Keratinocyte (primary cell): ENCODE data around the gene TSPEAR.

ENCODE experiments used
- CTCF ChIP-seq, 3 experiments: IDR thresholded peaks in 1 of 3; conservative IDR thresholded peaks in 1 of 3; optimal IDR thresholded peaks in 1 of 3; 2 replicates in 2 of 3; 3 replicates in 1 of 3; pipeline versions ENCODE3 to v1.5.1; 2011; ENCODE audit warnings: low read length in 3 of 3, mild to moderate bottlenecking in 3 of 3, moderate library complexity in 2 of 3, control low read depth in 1 of 3, inconsistent platforms in 1 of 3; ENCODE audit not compliant: insufficient read depth in 2 of 3; ENCODE audit errors: extremely low read depth in 1 of 3
- EZH2 ChIP-seq: IDR thresholded peaks from one replicate; pipeline ENCODE4 v1.6.1; 2012; ENCODE audit warnings: inconsistent platforms, mild to moderate bottlenecking, low read length, moderate library complexity

- TF ChIP-seq CTCF (optimal IDR thresholded peaks at IDR 0.05 in 1 of 3, IDR thresholded peaks at IDR 0.05 in 1 of 3, conservative IDR thresholded peaks at IDR 0.05 in 1 of 3; ENCODE audit: extremely low read depth in 1 of 3, insufficient read depth in 2 of 3, low read length in 3 of 3) (no peak), EZH2 (no peak)
These were observed 138.3 kb downstream of the TSPEAR start for GRCh38 chr21:44572959-44573583.
